ENCODE results near the gene SMDT1. TPM values are rescaled to one million over a fixed set of nuclear protein-coding genes. Genes with fewer than 3 reads are reported as not detected.

Gene SMDT1
- total RNA-seq, 4 donors from 2014 or later, result 9.3 to 12.7 (median 11.7) TPM

- no peak for TF ChIP-seq CTCF (IDR thresholded peaks at IDR 0.05; ENCODE audit: low read depth)
Measured at GRCh38 chr22:42072606-42073330, 6.7 kb upstream of the SMDT1 start.

GRCh38 chr22:42073621-42074041 lies 5.9 kb upstream of the SMDT1 start:
- TF ChIP-seq CTCF (IDR thresholded peaks at IDR 0.05; ENCODE audit: low read depth), result no peak

- no peak for TF ChIP-seq CTCF (IDR thresholded peaks at IDR 0.05; ENCODE audit: low read depth)
Measured at GRCh38 chr22:42074132-42074811, 5.2 kb upstream of the SMDT1 start, which contains the start of gene PHETA2. PHETA2 (plus strand) TSS chr22:42074248; CDS start chr22:42077294, 3,046 bp downstream.

GRCh38 chr22:42074846-42075676 lies 4.4 kb upstream of the SMDT1 start:
- TF ChIP-seq CTCF (IDR thresholded peaks at IDR 0.05; ENCODE audit: low read depth), result no peak

GRCh38 chr22:42076764-42077485 lies 2.6 kb upstream of the SMDT1 start:
- no peak for TF ChIP-seq CTCF (IDR thresholded peaks at IDR 0.05; ENCODE audit: low read depth)

- no peak for TF ChIP-seq CTCF (IDR thresholded peaks at IDR 0.05; ENCODE audit: low read depth)
Measured at GRCh38 chr22:42077486-42078125, 1.9 kb upstream of the SMDT1 start.
